CD4-positive, alpha-beta T cell treated with Interleukin-4 for 1 hour (primary cell): ENCODE measurements around the gene ARSK.

Source experiments
- DNase-seq, 2 donors: peaks; one replicate each; pipeline ENCODE4 v3.0.0-alpha.2; 2020 to 2022

The ARSK gene, protein sequence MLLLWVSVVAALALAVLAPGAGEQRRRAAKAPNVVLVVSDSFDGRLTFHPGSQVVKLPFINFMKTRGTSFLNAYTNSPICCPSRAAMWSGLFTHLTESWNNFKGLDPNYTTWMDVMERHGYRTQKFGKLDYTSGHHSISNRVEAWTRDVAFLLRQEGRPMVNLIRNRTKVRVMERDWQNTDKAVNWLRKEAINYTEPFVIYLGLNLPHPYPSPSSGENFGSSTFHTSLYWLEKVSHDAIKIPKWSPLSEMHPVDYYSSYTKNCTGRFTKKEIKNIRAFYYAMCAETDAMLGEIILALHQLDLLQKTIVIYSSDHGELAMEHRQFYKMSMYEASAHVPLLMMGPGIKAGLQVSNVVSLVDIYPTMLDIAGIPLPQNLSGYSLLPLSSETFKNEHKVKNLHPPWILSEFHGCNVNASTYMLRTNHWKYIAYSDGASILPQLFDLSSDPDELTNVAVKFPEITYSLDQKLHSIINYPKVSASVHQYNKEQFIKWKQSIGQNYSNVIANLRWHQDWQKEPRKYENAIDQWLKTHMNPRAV

DNA sequence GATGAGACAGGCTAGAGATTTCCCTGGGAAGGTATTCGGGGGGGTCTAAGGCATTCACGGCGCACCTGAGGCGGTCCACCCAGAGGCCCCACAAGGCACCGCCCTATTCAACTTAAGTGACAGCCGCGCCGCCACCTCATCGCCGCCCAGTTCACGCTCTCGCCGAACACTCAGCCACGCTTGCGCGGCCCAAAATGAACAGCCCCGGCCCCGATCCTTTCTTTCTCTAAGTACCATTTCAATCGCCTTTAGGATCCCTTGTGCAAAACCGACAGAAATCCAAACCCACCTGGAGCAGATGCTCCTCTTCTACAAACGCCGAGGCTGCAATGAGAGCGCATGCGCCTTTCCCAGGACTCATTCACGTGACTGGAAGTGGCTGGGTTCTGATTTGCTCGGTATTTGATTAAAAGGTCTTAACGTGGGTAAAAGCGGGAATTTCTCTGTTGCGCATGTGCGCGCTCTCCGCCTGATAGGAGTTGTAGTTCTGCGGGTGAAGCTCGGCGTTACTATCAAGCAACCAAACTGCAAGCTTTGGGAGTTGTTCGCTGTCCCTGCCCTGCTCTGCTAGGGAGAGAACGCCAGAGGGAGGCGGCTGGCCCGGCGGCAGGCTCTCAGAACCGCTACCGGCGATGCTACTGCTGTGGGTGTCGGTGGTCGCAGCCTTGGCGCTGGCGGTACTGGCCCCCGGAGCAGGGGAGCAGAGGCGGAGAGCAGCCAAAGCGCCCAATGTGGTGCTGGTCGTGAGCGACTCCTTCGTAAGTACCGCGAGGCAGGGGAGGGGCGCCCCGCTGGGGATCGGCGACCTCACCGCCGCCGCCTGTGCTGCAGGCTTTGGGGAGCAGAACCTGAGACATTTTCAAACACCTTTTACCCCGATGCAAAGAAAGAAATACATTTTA, at the start of gene ARSK, which contains the start of gene SKIC3:
ARSK (plus strand) TSS at position 455 of the 902 bp plus-strand sequence; CDS start at position 633, 178 bp downstream.
SKIC3 (minus strand) TSS at position 331 of the 902 bp plus-strand sequence. CDS start 7,827 bp downstream, outside the sequence.
- DNase-seq, result peak; percentile 96 to 98

DNA sequence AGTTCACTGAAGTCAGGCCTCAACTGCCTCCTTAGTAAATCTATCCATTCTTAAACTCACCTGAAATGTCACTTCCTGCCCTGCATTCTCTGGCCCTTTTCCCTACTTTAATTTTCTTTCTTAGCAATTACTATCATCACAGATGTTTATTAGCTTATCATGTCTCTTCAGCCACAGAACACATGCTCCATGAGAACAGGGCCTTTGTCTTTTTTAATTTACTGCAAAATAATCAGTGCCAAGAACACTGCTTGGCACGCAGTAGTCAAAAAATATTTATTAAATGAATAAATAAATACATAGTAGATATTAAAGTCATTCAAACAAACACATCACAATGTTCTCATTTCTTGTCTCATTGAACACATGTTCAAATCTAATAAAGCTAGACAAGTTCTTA, 46.4 kb upstream of the ARSK start:
- DNase-seq, result no peak

DNA sequence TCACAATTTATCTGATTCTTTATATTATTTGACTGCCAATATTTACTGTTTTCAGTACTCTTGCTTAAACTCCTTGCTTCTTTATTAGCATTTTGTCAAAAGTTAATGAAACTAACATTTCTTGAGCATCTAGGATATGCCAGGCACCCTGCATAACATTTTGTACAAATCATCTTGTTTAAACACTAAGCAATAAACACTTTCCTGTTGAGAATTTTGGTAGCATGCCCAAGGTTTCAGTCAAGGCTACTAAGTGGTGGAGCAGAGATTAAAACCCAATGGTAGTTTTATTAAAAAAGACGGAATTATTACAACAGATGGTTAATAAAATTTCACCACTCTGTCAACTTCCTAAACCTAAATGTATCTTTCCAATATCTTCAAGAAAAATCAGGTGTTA, 43.3 kb upstream of the ARSK start:
- no peak for DNase-seq

DNA sequence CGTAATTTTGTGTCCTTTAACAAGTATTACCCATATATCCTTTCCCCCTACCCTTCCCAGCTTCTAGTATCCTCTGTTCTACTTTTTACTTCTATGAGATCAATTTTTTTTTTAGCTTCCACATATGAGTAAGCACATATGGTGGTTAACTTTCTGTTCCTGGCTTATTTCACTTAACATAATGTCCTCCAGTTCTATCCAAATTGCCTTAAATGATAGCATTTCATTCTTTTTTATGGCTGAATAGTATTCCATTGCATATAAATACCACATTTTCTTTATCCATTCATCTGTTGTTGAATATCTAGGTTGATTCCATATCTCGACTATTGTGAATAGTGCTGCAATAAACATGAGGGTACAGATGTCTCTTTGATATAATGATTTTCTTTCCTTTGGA, 36.5 kb upstream of the ARSK start:
- no peak for DNase-seq

DNA sequence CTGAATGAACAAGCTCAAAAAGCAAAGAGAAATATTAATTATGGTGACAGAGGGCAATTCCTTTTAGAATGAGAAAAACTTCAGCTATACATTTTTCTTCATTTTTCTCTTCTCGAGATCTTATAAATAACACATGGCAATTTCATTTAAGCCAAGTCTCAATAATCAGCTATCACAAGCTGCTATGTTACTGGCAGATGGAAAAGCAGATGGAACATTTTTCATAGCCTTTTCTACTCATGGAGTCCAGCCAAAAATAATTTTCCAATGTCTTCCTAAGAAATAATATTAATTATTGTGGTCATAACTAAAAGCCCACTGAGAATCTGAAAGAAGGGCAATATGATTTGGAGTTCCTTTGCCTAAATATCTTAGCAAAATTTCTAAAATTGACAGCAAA, 35.8 kb upstream of the ARSK start:
- DNase-seq, result no peak

DNA sequence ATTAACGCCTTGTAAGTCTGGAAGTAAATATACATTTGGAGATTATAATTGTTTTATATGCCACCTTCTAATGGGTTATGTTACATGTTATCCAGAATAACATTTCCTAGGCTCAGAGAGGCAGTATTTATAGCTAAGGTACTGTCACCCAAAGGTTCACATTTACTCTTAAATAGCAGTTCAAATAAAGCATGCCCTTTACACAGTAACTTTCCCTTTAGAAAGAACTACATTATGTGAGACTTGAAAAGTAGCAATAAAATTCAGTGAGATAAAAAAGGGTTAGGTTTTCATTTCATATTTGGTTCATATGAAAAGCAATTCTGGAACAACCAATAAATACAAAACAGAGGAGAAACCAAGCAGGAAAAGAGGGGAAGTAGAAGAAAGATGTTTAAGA, 35.2 kb upstream of the ARSK start:
- no peak for DNase-seq

DNA sequence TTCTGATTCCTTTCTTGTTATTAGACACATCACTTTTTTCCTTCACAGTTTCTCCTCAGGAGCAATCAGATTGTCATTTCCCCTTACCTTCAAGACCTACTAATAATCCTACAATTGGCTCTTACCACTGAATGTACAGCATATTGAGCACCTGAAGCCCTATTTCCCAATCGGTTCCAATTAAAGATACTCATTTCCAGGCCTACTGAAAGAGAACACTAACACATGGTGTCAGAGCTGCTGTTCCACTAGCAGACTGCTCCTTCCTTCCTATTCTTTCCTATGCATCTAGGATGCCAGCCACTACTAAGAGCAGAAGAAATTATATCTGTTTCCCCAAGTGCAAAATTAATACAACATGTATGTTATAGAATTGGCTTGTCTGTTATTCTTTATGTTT, 34.7 kb upstream of the ARSK start:
- DNase-seq, result no peak

DNA sequence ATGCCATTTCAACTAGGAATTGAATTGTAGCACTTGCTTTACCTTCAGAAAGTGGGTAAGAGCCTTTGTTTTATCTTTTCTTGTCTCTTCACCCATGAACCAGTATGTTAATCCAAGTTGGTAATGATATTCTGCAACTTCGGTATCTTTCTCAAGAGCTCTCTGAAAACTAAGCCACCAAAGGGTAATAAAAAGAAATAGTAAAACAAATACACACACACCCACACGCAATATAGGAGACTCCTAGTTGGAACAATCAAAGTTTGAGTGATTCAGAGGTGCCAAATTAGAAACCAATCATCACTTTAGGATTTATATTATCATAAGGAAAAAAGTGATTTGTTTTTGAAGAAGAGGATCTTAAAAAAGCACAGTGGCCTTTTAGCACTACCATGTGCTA, 30.5 kb upstream of the ARSK start:
- DNase-seq, result no peak

DNA sequence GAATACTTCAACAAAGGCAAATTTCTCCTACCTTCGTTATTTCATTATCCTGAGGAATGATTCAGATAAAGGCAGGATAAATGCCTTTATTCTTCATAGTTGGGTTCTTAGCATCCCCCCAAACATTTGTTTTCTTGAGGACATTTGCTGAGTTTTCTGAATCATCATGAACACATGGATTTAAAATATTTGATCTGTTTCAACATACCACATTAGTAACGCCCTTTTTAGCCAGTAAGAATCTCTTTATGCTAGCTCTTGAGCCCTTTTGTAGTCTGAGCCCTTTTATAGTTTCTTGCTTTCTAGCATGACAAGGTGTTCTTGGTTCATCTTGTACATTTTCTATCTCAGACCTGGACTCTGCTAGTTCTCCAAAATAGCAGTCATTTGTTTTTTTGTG, 28.0 kb upstream of the ARSK start:
- no peak for DNase-seq

DNA sequence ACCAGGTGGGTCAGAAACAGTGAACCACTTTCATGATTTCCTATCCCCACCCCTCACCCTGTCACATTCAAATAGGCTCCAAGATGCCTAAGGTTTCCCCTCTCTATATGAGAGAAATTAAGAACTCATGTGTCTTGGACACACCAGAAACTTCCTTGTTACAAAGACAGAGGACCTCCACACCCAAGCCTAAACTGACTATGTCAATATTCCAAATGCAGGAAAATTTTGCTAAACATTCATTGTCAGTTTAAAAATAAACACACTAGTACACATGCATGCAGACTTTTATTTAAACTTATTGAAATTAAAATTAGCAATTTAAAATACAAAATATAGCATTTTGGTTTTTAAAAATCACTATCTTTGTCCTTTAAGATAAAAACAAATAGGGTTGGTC, 26.3 kb upstream of the ARSK start:
- DNase-seq, result no peak

DNA sequence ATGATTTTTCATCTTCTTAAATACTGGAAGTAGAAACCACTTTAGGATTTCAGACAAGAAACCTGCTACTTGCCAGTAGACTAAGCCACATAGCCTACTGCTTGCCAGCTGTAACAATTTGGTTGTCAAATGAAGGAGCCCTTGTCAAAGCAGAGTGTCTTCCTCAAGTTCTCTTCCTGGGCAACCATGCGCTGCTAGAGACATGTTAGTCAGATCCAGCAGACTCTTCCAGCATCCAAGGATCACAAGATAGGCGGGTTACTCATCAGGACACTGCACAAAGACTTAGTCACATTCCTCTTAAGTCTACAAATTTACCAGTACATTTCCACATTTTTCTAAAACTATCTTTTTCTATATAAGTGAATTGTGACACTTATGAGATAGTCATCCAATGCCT, 24.5 kb upstream of the ARSK start:
- no peak for DNase-seq

DNA sequence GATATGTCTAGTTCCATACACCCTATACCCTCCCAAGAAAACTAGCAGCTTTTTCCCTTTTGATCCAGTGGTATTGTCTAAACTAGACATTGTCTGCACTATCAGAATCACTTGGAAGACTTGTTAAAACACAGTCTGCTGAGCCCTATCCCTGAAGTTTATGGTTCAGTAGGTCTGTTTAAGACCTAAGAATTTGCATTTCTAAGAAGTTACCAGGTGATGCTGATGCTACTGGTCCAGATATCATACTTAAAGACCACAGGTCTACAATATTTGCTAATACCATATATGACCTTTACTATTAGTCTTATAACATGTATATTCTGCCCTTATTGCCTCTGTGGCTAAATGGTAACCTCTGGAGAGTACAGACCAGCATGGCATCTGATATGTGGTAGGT, 23.4 kb upstream of the ARSK start:
- no peak for DNase-seq

DNA sequence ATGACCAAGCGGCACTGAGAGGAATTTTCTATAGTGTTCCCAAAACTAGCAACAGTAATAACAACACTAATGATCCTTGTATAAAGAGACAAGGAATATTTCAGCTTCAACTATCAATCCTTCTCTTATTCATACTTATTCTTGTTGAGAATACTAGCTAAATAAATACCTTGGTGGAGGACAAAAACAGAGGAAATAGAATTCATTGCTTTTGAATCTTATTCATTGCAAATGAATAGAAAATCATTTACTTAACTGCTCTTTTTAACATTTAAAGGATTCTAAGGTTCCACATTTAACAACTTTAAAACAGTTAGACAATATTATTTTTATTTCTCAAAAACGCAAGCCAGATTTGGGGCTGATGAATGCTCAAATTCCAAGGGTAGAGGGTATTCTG, 22.5 kb upstream of the ARSK start:
- DNase-seq, result no peak

DNA sequence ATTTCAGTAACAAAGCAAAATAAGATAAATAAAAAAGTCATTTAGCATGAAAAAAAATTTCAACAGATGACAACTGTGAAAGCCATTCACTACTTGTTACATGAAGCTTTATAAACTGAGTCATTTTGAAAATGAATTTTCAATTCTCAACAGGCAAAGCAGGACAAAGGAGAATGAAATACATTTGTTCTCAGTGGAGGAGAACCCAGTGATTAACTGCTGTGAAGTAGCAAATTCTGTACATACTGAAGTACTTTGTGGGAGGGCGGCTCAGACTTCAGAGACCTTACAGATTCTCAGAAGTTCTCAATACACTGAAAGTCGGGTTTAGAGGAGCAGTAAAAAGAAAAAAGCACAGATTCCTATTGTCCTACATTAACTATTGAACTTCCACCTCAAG, 21.8 kb upstream of the ARSK start:
- DNase-seq, result no peak

DNA sequence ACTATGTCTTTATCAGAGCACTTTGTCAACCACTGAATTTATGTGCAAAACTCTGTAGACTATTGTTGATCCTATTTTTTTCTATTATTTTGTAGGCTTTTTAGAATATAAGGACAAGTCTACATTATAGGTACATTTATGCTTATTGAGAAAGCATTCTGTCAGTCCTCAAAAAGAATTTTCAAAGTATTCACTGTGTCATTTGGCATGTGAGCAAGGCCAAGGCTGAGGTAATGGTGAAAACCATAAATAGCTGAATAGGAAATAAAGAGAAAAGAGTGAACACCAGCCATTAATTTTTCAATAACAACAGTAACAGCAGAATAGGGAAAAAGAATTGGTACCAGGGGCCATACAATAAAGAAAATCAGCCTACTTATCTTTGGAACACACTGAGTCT, 21.1 kb upstream of the ARSK start:
- DNase-seq, result no peak

DNA sequence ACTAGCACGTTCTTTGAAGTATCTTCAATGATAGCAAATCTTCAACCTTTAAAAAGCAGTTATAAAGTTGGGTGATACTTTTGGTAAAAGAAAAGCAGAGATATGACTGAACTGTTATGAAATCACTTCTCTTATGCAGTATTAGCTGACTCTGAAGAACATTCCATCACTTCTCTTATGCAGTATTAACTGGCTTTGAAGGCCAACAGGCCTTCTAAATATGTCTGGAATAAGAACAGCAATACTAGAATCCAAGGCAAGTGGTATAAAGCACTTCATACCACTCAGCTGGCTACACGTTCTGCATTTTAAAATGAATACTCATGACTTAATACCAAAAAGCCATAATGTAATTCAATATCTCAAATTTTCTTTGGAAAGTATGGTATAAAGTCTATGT, 17.4 kb upstream of the ARSK start:
- no peak for DNase-seq

DNA sequence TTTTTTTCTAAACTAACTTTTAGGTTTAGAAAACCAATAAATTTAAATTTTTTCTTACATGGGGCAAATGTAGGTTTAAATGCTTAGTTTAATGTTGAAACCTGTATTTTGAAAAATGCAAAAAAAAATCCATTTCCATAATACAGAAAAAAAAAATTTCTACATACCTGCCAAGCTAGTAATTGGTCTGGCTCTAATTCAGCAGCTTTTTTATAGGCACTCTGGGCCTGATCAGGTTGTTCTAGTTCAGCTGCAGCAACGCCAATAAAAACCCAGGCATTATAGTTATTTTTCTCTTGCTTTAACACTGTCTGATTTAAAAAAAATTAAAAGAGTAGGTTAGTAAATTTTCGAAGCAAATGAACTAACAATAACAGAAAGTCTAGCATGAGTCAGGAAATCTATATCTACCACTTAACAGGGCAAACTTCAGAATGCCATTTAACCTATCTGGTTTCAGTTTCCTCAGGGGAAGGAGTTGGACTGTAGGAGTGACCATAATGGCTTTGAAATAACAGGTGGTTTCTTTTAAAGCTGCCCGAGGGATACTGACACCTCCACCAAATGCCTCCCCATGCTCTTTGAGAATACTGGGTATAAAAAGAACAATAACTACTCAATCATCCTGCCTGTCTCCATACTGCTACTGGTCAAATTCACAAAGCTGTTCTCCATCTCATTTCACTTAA, 11.7 kb upstream of the ARSK start:
- DNase-seq, result no peak

DNA sequence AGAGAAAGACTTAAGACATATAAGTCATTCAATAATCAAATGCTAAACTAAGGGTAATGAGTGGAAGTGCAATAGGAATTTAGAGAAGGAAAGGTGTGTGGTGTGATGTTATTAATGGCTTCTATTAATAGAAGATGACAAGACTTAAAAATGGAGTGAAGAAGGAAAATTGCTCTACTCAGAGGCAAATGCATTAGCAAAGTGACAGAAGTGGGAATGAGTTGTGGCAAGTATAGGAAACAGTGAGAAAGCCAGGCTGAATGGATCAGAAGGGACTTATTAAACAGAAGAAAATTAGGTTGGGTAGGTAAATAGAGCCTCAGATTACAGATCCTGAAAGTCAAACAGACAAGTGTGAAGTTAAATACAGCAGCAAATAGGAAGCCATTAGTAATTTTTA, 5.9 kb upstream of the ARSK start:
- DNase-seq, result no peak

DNA sequence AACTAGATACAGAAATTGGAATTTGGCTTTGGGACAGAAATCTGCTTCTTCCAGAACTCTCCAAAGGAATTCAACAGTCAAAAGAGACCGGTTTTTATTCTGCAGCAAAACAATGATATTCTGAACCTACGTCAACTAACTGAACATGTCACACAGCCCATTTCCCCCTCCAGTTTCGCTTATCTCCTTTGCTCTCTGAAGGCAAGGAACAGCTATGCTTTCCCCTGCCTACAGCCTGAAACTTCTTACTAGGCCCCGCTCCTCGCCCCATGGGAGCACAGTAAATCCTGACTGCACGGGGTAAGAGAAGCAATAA, 612 bp upstream of the ARSK start:
- no peak for DNase-seq

DNA sequence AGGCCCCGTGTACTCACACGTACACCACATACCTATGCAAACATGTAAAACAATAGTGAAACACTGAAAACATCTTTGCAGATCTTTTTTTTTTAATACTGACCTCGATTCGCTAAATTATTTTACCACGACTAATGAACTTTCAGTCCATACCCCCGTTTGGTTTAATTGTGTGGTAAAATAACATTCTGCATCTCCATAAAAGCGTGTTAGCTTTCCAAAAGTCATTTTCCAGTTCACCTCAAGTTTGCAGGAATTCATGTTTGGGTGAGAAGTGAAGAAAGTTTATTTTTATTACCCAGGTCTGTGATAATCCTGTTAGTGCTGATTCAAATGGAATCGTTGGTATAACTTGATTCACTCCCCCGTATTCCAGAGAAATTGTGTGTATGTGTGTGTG, 652 bp downstream of the ARSK start:
- peak in 1 of 2 donors; percentile 2 for DNase-seq

DNA sequence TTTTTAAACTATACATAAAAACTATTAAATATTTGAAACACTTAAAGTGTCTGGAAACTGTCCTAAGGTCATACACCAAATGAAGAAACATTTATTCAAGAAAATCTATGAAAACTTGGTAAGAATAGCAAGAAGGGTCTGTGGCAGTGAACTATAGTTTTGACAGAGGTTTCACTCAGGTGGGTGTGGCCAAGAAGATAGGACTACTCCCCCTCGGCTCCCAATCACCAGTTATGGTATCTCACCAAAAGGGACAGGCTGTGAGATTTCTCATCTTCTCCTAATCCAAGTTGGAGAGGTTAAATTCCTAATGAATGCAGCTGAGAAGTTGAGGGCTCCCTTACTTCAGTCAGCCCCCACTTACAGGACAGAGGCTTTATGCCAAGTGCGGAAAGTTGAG, 2.9 kb downstream of the ARSK start:
- DNase-seq, result no peak

DNA sequence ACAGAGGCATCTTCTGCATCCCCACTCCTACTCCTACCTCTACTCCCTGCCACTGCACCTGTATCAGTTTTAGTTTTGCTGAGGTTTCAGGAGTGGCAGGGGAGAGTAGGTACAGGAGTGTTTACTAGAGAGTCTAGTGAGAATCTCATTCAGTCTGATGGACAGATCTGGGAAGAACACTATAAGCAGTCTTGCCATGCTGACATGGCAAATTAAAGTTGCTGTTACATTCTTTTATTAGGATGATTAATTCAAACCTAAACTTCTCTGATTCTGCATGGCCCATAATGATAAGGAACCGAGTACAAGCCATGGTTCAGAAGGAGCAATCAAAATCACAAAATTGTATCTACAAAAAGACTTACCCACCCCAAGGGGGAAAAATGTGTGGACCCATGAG, 7.4 kb downstream of the ARSK start:
- DNase-seq, result no peak

DNA sequence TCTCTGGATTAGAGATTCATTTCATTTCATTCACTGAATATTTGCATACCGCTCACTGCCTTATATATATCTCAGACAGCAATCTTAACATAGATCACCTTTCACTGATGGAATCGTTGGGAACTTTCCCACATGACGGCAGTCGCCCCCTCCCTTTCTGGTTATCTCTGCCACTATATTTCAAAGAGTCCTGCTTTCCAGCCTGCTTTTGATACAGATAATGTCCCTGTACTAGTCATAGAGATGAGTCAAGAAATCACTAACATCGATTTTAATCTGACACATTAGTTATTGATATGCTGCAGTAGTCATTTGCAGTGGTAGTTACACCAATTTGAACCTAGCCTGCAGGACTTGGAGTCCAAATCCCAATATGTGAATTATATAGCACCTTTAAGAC, 8.5 kb downstream of the ARSK start:
- DNase-seq, result no peak
